Measurements from ENCODE around the gene ATF4. TPM values are rescaled to one million over a fixed set of nuclear protein-coding genes. Genes with fewer than 3 reads are reported as not detected.

ATF4 gene
- total and polyA plus RNA-seq, 2 donors (not counting 3 experiments of a cell fraction or from before 2014, with no cell fraction given), result 312 to 668 TPM

DNA sequence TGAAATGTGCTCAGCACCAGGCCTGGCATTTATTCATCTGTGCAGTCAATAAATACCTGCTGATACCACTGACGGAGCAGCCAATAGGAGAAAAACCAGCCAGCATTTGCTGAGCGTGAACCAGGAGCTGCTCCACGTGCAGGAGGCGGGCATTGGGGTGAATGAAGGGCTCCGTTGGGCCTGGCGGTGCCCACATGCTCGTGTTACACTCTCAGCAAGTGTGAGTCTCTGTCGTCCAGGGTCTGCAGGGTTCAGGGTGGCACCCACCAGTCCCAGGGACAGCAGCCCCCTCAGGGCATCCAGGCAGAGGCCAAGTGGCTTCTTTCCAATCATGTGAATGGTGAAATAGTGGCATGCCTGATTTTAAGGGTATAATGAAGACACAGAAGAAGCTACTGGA, 16.3 kb downstream of the ATF4 start:
- ChIA-PET CTCF (interaction anchor here (0.6 to 6.1 kb wide), 10 partner anchors 12 to 811 kb away, joined by 3 to 157 read pairs (median 4); no protein-coding TSS in a partner anchor), POLR2A (no interaction called here)
- no peak for DNase-seq (ENCODE audit: low read depth, low spot score)
- BruUV-seq (replicated peaks), result no TSS peak
- dilution Hi-C loops (cut with MboI; ENCODE audit: extremely low pct_ligation_motif_present, low sequenced_read_pairs), result no loop called here
- TF ChIP-seq, protein P1, sequence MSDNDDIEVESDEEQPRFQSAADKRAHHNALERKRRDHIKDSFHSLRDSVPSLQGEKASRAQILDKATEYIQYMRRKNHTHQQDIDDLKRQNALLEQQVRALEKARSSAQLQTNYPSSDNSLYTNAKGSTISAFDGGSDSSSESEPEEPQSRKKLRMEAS (IDR thresholded peaks at IDR 0.05; ENCODE audit: insufficient read depth, insufficient read length), result no peak
- no peak for TF ChIP-seq MYC (IDR thresholded peaks at IDR 0.05; ENCODE audit: low read depth, low read length)
- no peak for TF ChIP-seq GATA2 (IDR thresholded peaks at IDR 0.05; ENCODE audit: insufficient read depth, insufficient read length, low read depth, low read length)
- TF ChIP-seq, protein P2, sequence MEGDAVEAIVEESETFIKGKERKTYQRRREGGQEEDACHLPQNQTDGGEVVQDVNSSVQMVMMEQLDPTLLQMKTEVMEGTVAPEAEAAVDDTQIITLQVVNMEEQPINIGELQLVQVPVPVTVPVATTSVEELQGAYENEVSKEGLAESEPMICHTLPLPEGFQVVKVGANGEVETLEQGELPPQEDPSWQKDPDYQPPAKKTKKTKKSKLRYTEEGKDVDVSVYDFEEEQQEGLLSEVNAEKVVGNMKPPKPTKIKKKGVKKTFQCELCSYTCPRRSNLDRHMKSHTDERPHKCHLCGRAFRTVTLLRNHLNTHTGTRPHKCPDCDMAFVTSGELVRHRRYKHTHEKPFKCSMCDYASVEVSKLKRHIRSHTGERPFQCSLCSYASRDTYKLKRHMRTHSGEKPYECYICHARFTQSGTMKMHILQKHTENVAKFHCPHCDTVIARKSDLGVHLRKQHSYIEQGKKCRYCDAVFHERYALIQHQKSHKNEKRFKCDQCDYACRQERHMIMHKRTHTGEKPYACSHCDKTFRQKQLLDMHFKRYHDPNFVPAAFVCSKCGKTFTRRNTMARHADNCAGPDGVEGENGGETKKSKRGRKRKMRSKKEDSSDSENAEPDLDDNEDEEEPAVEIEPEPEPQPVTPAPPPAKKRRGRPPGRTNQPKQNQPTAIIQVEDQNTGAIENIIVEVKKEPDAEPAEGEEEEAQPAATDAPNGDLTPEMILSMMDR (IDR thresholded peaks at IDR 0.05; ENCODE audit: extremely low read depth in 1 of 2, insufficient read depth in 1 of 2, low read depth in 1 of 2, low read length in 2 of 2), result no peak
- no peak for TF ChIP-seq EZH2 (IDR thresholded peaks at IDR 0.05; ENCODE audit: borderline replicate concordance, low read depth, low read length, severe bottlenecking)
- TF ChIP-seq POLR2A (IDR thresholded peaks at IDR 0.05; ENCODE audit: low read depth, low read length), result no peak
- TF ChIP-seq FOS (IDR thresholded peaks at IDR 0.05; ENCODE audit: borderline replicate concordance, insufficient read depth, low read length), result no peak
- TF ChIP-seq POLR2AphosphoS5 (IDR thresholded peaks at IDR 0.05; ENCODE audit: insufficient read depth, low read depth, low read length), result no peak
- TF ChIP-seq JUN (IDR thresholded peaks at IDR 0.05; ENCODE audit: borderline replicate concordance, insufficient read depth, insufficient read length, low read depth), result no peak
- H3K27ac ChIP-seq (ENCODE audit: insufficient read depth, low read depth, low read length), result no peak overlapping the region
- no peaks in the 10 kb centered on the region for H3K9me1 ChIP-seq (replicated peaks; ENCODE audit: control insufficient read depth, extremely low read depth, insufficient read depth, low read length)
- H3K4me1 ChIP-seq (ENCODE audit: control insufficient read depth, extremely low read depth, insufficient read depth, low read length), result peaks cover 7% of the 10 kb centered on the region
- no peak overlapping the region for H3K4me2 ChIP-seq (ENCODE audit: insufficient read depth, low read length)
- H3K9me3 ChIP-seq (replicated peaks; ENCODE audit: control insufficient read depth, insufficient read depth, low read length), result no peaks in the 10 kb centered on the region
- H2AFZ ChIP-seq (ENCODE audit: low read depth, low read length), result no peak overlapping the region
- intact Hi-C loops (cut with micrococcal nuclease), result no loop called here
- H4K20me1 ChIP-seq (replicated peaks; ENCODE audit: control insufficient read depth, extremely low read depth, insufficient read depth, low read length), result no peaks in the 10 kb centered on the region
- H3K36me3 ChIP-seq (ENCODE audit: control insufficient read depth in 2 of 2, extremely low read depth in 1 of 2, insufficient read depth in 2 of 2, low read length in 2 of 2), result no peaks in the 10 kb centered on the region
- peaks cover 7% of the 10 kb centered on the region for H3K79me2 ChIP-seq (ENCODE audit: control insufficient read depth, insufficient read depth, low read length)
- H3K9ac ChIP-seq (replicated peaks; ENCODE audit: extremely low read depth, insufficient read depth, low read length), result no peak overlapping the region
- H3K4me3 ChIP-seq (replicated peaks in 1 of 3; ENCODE audit: insufficient read depth in 1 of 3, low read depth in 1 of 3, low read length in 3 of 3), result no peak overlapping the region
- no peak for FAIRE-seq
- H3K27me3 ChIP-seq (ENCODE audit: control insufficient read depth in 2 of 2, insufficient read depth in 2 of 2, low read length in 2 of 2), result no peaks in the 10 kb centered on the region
